Immature natural killer cell (primary cell): ENCODE measurements around the gene CLDN15. TPM values are rescaled to one million over a fixed set of nuclear protein-coding genes. Genes with fewer than 3 reads are reported as not detected.

Experiments
- DNase-seq, 3 donors: peaks; one replicate each; pipeline ENCODE4 v3.0.0; 2022; ENCODE audit warnings: mixed read lengths in 1 of 3
- H3K27ac Mint-ChIP-seq, 6 donors: one replicate each; pipeline ENCODE4 v1.8.0; 2020; ENCODE audit warnings: mixed read lengths in 6 of 6, mild to moderate bottlenecking in 5 of 6, inconsistent platforms in 4 of 6, moderate library complexity in 3 of 6
- H3K27me3 Mint-ChIP-seq, 3 donors: one replicate each; pipeline ENCODE4 v1.8.0; 2020 to 2021; ENCODE audit warnings: low read depth in 3 of 3, mild to moderate bottlenecking in 3 of 3, mixed read lengths in 3 of 3, moderate library complexity in 3 of 3, inconsistent platforms in 1 of 3
- H3K36me3 Mint-ChIP-seq, 3 donors: one replicate each; pipeline ENCODE4 v1.8.0; 2020; ENCODE audit warnings: mixed read lengths in 3 of 3, inconsistent platforms in 2 of 3, mild to moderate bottlenecking in 2 of 3
- H3K4me1 Mint-ChIP-seq, 2 donors: one replicate each; pipeline ENCODE4 v1.8.0; 2020; ENCODE audit warnings: inconsistent platforms in 2 of 2, mild to moderate bottlenecking in 2 of 2, mixed read lengths in 2 of 2, moderate library complexity in 1 of 2
- H3K4me3 Mint-ChIP-seq, 5 donors: one replicate each; pipeline ENCODE4 v1.8.0; 2020; ENCODE audit warnings: mild to moderate bottlenecking in 5 of 5, mixed read lengths in 5 of 5, inconsistent platforms in 3 of 5, moderate library complexity in 3 of 5
- H3K9me3 Mint-ChIP-seq, 6 donors: one replicate each; pipeline ENCODE4 v1.8.0; 2020; ENCODE audit warnings: mild to moderate bottlenecking in 6 of 6, mixed read lengths in 6 of 6, inconsistent platforms in 4 of 6, moderate library complexity in 3 of 6
- polyA plus RNA-seq, 3 donors: library from polyadenylated mRNA; unstranded; fragments of 300-500 nt; fragmentation: Illumina TruSeq; gene quantifications; one replicate each; pipeline ENCODE4 v1.2.3, GENCODE V29; 2021

The CLDN15 gene
- polyA plus RNA-seq, 3 donors from 2014 or later = 0.32 to 1.4 TPM; not detected in 1

- Mint-ChIP-seq H3K27ac (no peak overlapping the region), H3K4me1 (no peaks in the 10 kb centered on the region), H3K4me3 (no peak overlapping the region), H3K36me3 (no peaks in the 10 kb centered on the region), H3K27me3 (peaks cover 1 to 11% (median 4%) of the 10 kb centered on the region in 3 donors), H3K9me3 (peaks cover 0 to 3% (median 0%) of the 10 kb centered on the region in 6 donors)
- DNase-seq = no peak
These were observed 50.7 kb downstream of the CLDN15 start for GRCh38 chr7:101186844-101187428.

GRCh38 chr7:101186194-101186593, 51.4 kb downstream of the CLDN15 start:
- Mint-ChIP-seq H3K27ac (no peak overlapping the region), H3K4me1 (no peaks in the 10 kb centered on the region), H3K4me3 (no peak overlapping the region), H3K36me3 (no peaks in the 10 kb centered on the region), H3K9me3 (peaks cover 0 to 3% (median 0%) of the 10 kb centered on the region in 6 donors), H3K27me3 (peaks cover 1 to 12% (median 4%) of the 10 kb centered on the region in 3 donors)
- no peak for DNase-seq

- H3K9me3 Mint-ChIP-seq = peaks cover 0 to 5% (median 0%) of the 10 kb centered on the region in 6 donors
- no peak overlapping the region for H3K4me3 Mint-ChIP-seq
These were observed 52.3 kb downstream of the CLDN15 start for GRCh38 chr7:101185258-101185839.

More at GRCh38 chr7:101185258-101185839, 52.3 kb downstream of the CLDN15 start:
- Mint-ChIP-seq H3K27me3 (peaks cover 1 to 20% (median 11%) of the 10 kb centered on the region in 3 donors), H3K4me1 (no peaks in the 10 kb centered on the region), H3K36me3 (no peaks in the 10 kb centered on the region), H3K27ac (no peak overlapping the region)
- DNase-seq = no peak

Other genes starting within 250 kb of the CLDN15 start
- not detected for gene MUC17, start 217.7 kb downstream of the CLDN15 start, polyA plus RNA-seq
- 10 to 100 TPM in 1 of 3 donors, 1 to 10 TPM in 2; 1.5 to 20.6 (median 2.7) TPM for gene TRIM56, start 152.3 kb downstream of the CLDN15 start, polyA plus RNA-seq
- 1 to 10 TPM in 2 of 3 donors, not detected in 1; 1.4 to 1.5 TPM for gene SERPINE1, start 110.7 kb downstream of the CLDN15 start, polyA plus RNA-seq
- gene AP1S1, start 83.3 kb downstream of the CLDN15 start, polyA plus RNA-seq = 1 to 10 TPM; 3.3 to 6.0 (median 3.6) TPM
- not detected for gene VGF, start 72.2 kb downstream of the CLDN15 start, polyA plus RNA-seq
- gene NAT16, start 57.5 kb downstream of the CLDN15 start, polyA plus RNA-seq = not detected
- not detected for gene MOGAT3, start 36.8 kb downstream of the CLDN15 start, polyA plus RNA-seq
- 10 to 100 TPM; 19.6 to 28.6 (median 26.6) TPM for gene PLOD3, start 20.2 kb downstream of the CLDN15 start, polyA plus RNA-seq
- 100 to 1,000 TPM in 2 of 3 donors, 10 to 100 TPM in 1; 88.2 to 135 (median 116) TPM for gene ZNHIT1, start 19.6 kb downstream of the CLDN15 start, polyA plus RNA-seq
- 100 to 1,000 TPM; 224 to 384 (median 327) TPM for gene FIS1, start 7.3 kb upstream of the CLDN15 start, polyA plus RNA-seq
- gene IFT22, start 84.0 kb upstream of the CLDN15 start, polyA plus RNA-seq = 1 to 10 TPM; 6.0 to 9.9 (median 6.2) TPM
- not detected for gene COL26A1, start 125.1 kb upstream of the CLDN15 start, polyA plus RNA-seq